B cell (primary cell): ENCODE results near the gene RHOU.

Experiments
- EZH2 ChIP-seq: IDR thresholded peaks from 2 replicates; pipeline ENCODE4 v1.6.1; 2012; ENCODE audit warnings: borderline replicate concordance, low read depth, mild to moderate bottlenecking, moderate library complexity, low read length; ENCODE audit not compliant: insufficient read depth, poor library complexity, severe bottlenecking
- TF ChIP-seq, protein P1 (sequence below): fragments of 200-600 bp; IDR thresholded peaks from one replicate; pipeline ENCODE4 v1.8.0; 2022; ENCODE audit warnings: antibody characterized with exemption, mild to moderate bottlenecking

DNA sequence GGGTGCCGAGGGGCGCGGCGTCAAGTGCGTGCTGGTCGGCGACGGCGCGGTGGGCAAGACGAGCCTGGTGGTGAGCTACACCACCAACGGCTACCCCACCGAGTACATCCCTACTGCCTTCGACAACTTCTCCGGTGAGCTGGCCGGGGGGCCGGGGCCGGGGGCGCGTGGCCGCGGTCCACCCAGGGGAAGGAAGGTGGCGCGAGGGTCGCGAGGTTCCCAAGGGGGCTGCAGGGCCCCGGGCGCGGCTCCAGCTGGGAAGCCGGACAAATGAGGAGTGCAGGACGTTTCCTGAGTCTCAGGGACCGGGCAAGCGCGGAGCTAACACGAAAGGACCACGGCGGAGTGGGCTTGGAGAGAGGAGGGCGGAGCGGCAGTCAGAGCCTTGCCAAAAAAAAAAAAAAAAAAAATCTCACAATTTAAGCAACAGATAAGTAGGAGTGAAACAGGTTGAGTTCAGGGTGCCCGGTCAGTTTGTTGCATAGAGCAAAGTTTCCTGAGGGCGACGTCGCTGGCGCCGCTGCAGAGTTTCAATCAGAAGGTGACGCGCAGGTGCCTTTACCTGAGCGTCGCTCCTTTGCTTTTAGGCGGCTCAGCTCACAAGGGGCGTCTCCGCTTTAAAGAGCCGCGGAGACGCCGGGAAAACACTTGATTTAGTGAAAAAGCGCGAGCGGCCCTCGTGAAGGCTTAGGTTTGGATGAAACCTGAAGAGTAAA is 750 bp downstream of the RHOU start:
- TF ChIP-seq, protein P1, sequence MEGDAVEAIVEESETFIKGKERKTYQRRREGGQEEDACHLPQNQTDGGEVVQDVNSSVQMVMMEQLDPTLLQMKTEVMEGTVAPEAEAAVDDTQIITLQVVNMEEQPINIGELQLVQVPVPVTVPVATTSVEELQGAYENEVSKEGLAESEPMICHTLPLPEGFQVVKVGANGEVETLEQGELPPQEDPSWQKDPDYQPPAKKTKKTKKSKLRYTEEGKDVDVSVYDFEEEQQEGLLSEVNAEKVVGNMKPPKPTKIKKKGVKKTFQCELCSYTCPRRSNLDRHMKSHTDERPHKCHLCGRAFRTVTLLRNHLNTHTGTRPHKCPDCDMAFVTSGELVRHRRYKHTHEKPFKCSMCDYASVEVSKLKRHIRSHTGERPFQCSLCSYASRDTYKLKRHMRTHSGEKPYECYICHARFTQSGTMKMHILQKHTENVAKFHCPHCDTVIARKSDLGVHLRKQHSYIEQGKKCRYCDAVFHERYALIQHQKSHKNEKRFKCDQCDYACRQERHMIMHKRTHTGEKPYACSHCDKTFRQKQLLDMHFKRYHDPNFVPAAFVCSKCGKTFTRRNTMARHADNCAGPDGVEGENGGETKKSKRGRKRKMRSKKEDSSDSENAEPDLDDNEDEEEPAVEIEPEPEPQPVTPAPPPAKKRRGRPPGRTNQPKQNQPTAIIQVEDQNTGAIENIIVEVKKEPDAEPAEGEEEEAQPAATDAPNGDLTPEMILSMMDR = no peak
- TF ChIP-seq EZH2 = no peak
